GM21825 (cell line): ENCODE measurements around the gene ZNF407.
"Not testable (repeated sequence)": the region's sequence is repeated elsewhere in the genome, so short reads cannot be mapped to it uniquely, and the experiment has no call there.

Source experiments
- ATAC-seq: cut with Tn5 transposase; IDR thresholded peaks from one replicate; pipeline ENCODE4 v1.9.1; 2021; ENCODE audit warnings: mild to moderate bottlenecking, moderate library complexity; ENCODE audit not compliant: unreplicated experiment

The ZNF407 gene

GRCh38 chr18:75081486-75081885 is 483.8 kb downstream of the ZNF407 start:
- no peak for ATAC-seq

- ATAC-seq: no peak
Observed at GRCh38 chr18:75083131-75083530, 485.5 kb downstream of the ZNF407 start.

DNA sequence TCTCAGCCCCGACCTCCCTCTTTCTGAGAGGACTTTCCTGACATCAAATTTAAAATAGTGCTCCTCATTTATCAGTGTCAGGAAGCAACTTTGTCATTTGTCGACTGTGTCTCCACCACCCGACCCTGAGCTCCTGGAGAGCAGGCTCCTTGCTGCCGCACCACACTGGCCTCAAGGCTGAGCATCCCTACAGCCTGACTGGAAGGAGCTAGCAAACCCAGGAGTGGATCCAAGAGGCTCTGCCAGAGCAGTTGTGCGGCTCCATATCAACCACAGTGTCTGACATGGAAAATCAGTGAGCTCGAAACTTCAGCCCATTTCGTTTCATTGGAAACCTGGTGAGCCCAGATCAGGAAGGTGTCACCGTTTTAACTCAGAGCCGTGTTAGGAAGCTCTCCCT is 486.1 kb downstream of the ZNF407 start:
- no peak for ATAC-seq

- ATAC-seq: not testable (repeated sequence)
Observed at GRCh38 chr18:75085676-75086075, 488.0 kb downstream of the ZNF407 start.

GRCh38 chr18:75086494-75087034 is 488.9 kb downstream of the ZNF407 start:
- ATAC-seq: no peak

GRCh38 chr18:75087119-75088020 is 489.7 kb downstream of the ZNF407 start:
- ATAC-seq: no peak

DNA sequence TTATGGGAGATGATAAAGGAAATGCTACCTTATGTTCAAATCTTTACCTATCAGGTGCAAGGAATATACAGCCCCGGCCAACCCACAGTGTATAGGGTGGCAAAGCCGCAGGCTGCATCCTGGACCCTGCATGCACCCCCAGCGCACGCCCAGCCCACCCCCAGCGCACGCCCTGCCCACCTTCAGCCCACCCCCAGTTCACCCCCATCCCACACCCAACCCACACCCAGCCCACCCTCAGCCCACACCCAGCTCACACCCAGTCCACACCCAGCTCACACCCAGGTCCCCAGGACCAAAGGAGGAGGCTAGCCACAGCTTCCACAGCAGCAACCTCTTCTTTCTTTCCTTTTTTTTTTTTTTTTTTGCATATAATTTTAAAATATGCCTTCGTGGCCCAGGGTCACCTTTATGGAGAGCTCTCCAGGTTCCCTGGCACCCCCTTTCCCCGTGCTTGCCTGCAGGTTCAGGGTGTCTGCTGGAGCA is 490.4 kb downstream of the ZNF407 start:
- ATAC-seq: no peak

GRCh38 chr18:75088622-75089211 is 491.0 kb downstream of the ZNF407 start:
- no peak for ATAC-seq

GRCh38 chr18:75089748-75090327 is 492.2 kb downstream of the ZNF407 start:
- no peak for ATAC-seq

- no peak for ATAC-seq
Observed at GRCh38 chr18:75090336-75090735, 492.7 kb downstream of the ZNF407 start.

- no peak for ATAC-seq
Observed at GRCh38 chr18:75097491-75098225, 500.0 kb downstream of the ZNF407 start.

GRCh38 chr18:75100832-75101630 is 503.4 kb downstream of the ZNF407 start:
- ATAC-seq: no peak

GRCh38 chr18:75101916-75102315 is 504.2 kb downstream of the ZNF407 start:
- ATAC-seq: no peak

- ATAC-seq: not testable (repeated sequence)
Observed at GRCh38 chr18:75104029-75104428, 506.4 kb downstream of the ZNF407 start.

DNA sequence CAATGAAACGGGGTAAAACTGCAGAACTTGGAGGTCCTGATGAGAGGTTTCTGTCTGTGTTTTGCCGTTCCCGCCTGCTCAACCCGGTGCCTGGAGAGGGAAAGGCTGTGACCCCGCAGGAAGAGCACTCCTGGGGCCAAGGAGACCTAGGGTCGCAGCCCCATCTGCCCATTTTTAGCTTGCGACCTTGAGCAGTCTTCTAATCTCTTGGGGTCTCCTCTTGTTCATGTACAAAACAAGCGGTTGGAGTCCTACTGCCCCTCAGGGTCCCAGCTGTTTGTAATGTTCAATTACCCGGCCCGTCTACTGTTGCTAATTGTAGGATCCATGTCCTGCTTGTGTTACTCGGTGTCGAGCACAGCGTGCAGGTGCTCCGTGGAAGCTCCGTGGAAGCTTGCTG is 506.8 kb downstream of the ZNF407 start:
- ATAC-seq: no peak

- ATAC-seq: no peak
Observed at GRCh38 chr18:75105551-75106254, 508.0 kb downstream of the ZNF407 start.

- ATAC-seq: no peak
Observed at GRCh38 chr18:75106746-75107145, 509.1 kb downstream of the ZNF407 start.

DNA sequence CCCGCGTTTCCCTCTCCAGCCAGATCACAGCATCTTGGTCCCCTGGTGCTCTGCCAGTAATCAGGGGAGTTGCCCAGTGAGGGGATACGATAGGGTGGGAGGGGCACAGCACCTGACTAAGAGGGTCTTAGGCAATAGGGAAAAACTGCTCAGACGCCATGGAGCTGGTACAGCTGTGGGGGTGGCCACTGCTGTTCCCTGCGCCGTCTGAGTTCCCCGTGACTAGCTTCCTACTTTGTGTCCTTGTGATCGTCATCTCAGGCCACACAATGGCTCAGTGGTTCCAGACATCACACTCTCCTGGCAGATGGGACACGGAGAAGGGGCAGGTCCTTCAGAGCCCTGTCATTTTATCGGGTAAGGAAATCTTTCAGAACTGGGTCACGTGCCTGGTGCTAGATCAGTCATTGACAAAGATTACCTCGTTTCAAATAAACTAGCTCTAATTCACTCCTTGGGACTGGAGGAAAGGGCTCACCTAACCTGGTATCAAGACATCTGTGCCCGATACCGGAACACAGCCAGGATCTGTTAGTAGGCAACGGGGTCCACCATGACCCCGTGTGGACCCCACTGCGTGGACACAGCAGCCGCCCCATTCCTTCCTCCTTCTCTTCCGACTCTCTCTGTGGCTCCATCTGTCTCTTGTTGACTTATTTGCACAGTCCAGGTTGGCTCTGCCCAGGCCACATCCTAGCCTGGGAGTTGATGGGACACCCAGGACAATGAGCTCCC is 509.7 kb downstream of the ZNF407 start:
- no peak for ATAC-seq

DNA sequence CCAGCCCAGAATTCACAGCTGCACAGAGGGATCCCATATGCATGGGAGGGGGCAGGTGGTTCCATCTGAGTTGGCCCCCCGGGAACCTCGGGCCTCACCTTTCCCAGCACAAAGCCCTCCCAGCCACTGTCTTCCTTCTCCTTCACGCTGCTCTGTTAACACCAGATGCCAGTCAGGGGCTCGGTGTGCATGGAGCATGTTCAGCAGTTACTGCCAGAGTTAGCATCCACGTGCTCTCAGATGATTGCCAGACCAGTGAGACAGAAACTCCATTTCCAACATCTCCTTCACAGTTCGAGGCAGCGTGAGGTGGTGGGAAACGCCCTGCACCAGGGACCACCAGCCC is 510.2 kb downstream of the ZNF407 start:
- no peak for ATAC-seq
